Stimulated activated CD4-positive, alpha-beta T cell treated with anti-CD3 and anti-CD28 coated beads, TNF-alpha, amount 100 ng/mL, for 48 hours (primary cell): Measurements from ENCODE around the gene SHCBP1L.
"Not testable (repeated sequence)": the region's sequence is repeated elsewhere in the genome, so short reads cannot be mapped to it uniquely, and the experiment has no call there.

ENCODE experiments used
- DNase-seq, 3 donors: peaks; one replicate each; pipeline ENCODE4 v3.0.0-alpha.2; 2020; ENCODE audit warnings: low read depth in 3 of 3

Gene SHCBP1L

GRCh38 chr1:182965096-182965495 is 12.1 kb upstream of the SHCBP1L start:
- DNase-seq: no peak

- DNase-seq: peak in 1 of 3 donors; percentile 32
Observed at GRCh38 chr1:182962554-182963115, 9.7 kb upstream of the SHCBP1L start.

GRCh38 chr1:182960046-182960445 is 7.1 kb upstream of the SHCBP1L start:
- DNase-seq: no peak

GRCh38 chr1:182957902-182958395 is 5.0 kb upstream of the SHCBP1L start:
- no peak for DNase-seq

GRCh38 chr1:182956708-182957365 is 3.9 kb upstream of the SHCBP1L start:
- no peak for DNase-seq

- no peak for DNase-seq
Observed at GRCh38 chr1:182955596-182956588, 2.9 kb upstream of the SHCBP1L start.

- no peak for DNase-seq
Observed at GRCh38 chr1:182953826-182954225, 860 bp upstream of the SHCBP1L start.

GRCh38 chr1:182943336-182943735 is 9.6 kb downstream of the SHCBP1L start:
- not testable (repeated sequence) for DNase-seq

- DNase-seq: not testable (repeated sequence)
Observed at GRCh38 chr1:182942145-182942544, 10.8 kb downstream of the SHCBP1L start.

GRCh38 chr1:182939413-182939812 is 13.6 kb downstream of the SHCBP1L start:
- no peak for DNase-seq

GRCh38 chr1:182935716-182936115 is 17.2 kb downstream of the SHCBP1L start:
- no peak for DNase-seq

GRCh38 chr1:182930985-182931384 is 22.0 kb downstream of the SHCBP1L start:
- DNase-seq: no peak

- no peak for DNase-seq
Observed at GRCh38 chr1:182927693-182928433, 25.1 kb downstream of the SHCBP1L start.

- no peak for DNase-seq
Observed at GRCh38 chr1:182925661-182926060, 27.3 kb downstream of the SHCBP1L start.

- DNase-seq: no peak
Observed at GRCh38 chr1:182917378-182917777, 35.6 kb downstream of the SHCBP1L start.

- DNase-seq: no peak
Observed at GRCh38 chr1:182913401-182913800, 39.6 kb downstream of the SHCBP1L start.

GRCh38 chr1:182910143-182910542 is 42.8 kb downstream of the SHCBP1L start:
- DNase-seq: no peak

GRCh38 chr1:182909578-182909977 is 43.4 kb downstream of the SHCBP1L start:
- no peak for DNase-seq

GRCh38 chr1:182905321-182905720 is 47.6 kb downstream of the SHCBP1L start:
- DNase-seq: no peak

- DNase-seq: not testable (repeated sequence)
Observed at GRCh38 chr1:182901946-182902345, 51.0 kb downstream of the SHCBP1L start.

- no peak for DNase-seq
Observed at GRCh38 chr1:182897696-182898095, 55.3 kb downstream of the SHCBP1L start.
